GM10266 (cell line): ENCODE measurements around the gene SYPL2.
"Not testable (repeated sequence)": the region's sequence is repeated elsewhere in the genome, so short reads cannot be mapped to it uniquely, and the experiment has no call there.

ENCODE experiments used
- DNase-seq: peaks from one replicate; pipeline ENCODE4 v3.0.0; 2012; ENCODE audit errors: extremely low spot score
- CTCF ChIP-seq: IDR thresholded peaks from 2 replicates; pipeline ENCODE4 v1.5.1; 2012; ENCODE audit warnings: mild to moderate bottlenecking, low read depth; ENCODE audit not compliant: control insufficient read depth, insufficient read depth; ENCODE audit errors: missing control alignments

The SYPL2 gene

GRCh38 chr1:109433322-109433721 lies 33.0 kb upstream of the SYPL2 start:
- no peak for TF ChIP-seq CTCF
- DNase-seq, result no peak

- DNase-seq, result no peak
- no peak for TF ChIP-seq CTCF
Measured at GRCh38 chr1:109434484-109434883, 31.9 kb upstream of the SYPL2 start.

- no peak for TF ChIP-seq CTCF
- peak; percentile 24 for DNase-seq
Measured at GRCh38 chr1:109438798-109439297, 27.5 kb upstream of the SYPL2 start.

- DNase-seq, result no peak
- TF ChIP-seq CTCF, result no peak
Measured at GRCh38 chr1:109441069-109441468, 25.3 kb upstream of the SYPL2 start.

GRCh38 chr1:109443476-109443875 lies 22.9 kb upstream of the SYPL2 start:
- TF ChIP-seq CTCF, result no peak
- DNase-seq, result no peak

- TF ChIP-seq CTCF, result no peak
- no peak for DNase-seq
Measured at GRCh38 chr1:109444346-109444745, 22.0 kb upstream of the SYPL2 start.

- DNase-seq, result not testable (repeated sequence)
Measured at GRCh38 chr1:109445949-109446695, 20.2 kb upstream of the SYPL2 start.
